ENCODE measurements around the gene SLC35F3.
"Not testable (repeated sequence)": the region's sequence is repeated elsewhere in the genome, so short reads cannot be mapped to it uniquely, and the experiment has no call there.

The SLC35F3 gene

GRCh38 chr1:234289538-234290305, 385.2 kb downstream of the SLC35F3 start:
- DNase-seq (ENCODE audit: low read depth), result no peak

- DNase-seq (ENCODE audit: low read depth), result no peak
These were observed 387.5 kb downstream of the SLC35F3 start for GRCh38 chr1:234292011-234292410.

DNA sequence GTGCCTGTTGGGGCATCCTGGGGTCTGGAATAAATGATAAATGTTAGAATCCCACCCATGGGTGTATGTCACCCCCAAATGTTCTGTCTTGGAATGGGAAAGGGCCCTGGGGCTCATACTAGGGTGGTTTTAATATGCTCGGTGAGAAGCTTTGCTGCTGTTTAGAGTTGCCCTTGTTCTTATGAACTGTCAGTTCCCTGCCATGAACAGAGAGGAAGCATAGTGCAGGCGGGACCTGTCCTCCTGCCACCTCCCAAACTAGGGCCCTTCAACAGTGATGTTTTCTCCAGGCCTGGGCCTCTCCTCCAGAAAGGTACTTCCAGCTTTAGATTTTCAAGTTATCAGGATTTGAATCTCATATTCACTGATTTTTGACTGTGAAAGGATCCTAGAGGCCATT, 388.1 kb downstream of the SLC35F3 start:
- DNase-seq (ENCODE audit: low read depth), result no peak

DNA sequence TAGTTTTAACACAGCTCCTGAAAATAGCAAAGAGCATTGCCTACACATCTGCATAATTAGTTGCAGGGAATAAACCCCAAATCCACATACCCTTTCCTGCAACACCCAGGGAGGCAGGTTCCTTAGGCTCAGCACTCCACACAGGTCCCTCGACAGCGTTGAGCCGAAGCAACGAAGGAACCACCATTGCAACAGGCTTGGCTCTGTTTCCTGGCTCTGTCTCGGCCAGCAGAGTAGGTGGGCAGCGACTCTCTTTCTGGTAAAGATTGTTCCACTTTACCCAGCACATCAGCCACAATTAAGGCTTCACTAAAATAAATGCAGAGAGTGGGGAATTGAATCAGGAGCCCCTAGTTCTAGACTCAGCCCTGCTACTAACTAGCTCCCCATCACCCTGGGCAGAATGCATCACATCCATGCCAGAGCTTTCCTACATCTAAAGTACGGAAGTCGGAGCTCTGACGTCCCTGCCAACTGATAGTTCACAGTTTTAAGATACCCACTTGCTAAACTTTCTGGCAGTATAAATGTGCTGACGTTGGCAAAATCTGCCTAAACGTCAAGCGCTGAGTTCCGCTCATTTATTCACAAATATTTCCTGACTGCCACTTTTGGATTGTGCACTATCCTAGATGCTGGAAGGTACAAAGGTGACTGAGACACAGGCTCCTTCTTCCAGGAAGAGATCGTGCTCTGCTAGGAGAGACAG, 389.8 kb downstream of the SLC35F3 start:
- DNase-seq (ENCODE audit: low read depth), result no peak

GRCh38 chr1:234295068-234295467, 390.6 kb downstream of the SLC35F3 start:
- no peak for DNase-seq (ENCODE audit: low read depth)

GRCh38 chr1:234295626-234296025, 391.1 kb downstream of the SLC35F3 start:
- no peak for DNase-seq (ENCODE audit: low read depth)

DNA sequence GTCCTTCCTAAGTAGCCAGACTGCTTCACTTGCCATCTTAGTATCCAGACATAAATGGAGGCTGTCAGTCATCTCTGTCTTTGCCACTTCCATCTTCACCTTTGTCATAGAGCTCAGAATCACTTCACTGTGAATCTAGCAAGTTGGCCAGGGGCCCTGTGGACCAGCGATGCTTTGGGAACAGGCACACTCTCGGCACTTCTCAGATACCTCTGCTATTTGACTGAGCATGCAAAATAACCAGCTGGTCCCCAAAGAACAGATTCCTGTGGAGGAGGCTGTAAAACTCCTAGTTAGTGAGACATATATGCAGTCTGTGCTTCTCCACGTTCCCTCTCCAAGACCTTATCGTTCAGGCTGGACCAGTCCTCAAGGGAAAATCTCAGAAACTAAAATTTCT, 392.0 kb downstream of the SLC35F3 start:
- no peak for DNase-seq (ENCODE audit: low read depth)

- DNase-seq (ENCODE audit: low read depth), result no peak
These were observed 393.2 kb downstream of the SLC35F3 start for GRCh38 chr1:234297668-234298067.

DNA sequence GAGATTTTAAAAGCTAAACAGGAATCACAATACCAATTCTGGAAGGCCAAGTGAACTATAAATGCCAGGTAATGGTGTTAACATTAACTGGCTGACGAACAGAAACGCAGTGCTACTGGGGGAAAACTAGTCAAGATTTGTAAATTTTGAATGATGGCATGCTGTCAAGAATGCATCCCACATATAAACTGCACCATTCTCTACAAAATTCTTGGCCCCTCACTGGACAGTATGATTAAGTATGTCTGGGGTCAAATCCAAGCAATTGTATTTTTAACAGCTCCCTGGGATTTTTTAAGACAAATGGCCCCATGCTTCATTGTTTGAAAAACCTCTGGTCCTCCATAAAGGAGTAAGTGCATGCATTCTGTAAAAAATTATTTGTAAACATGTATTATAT, 395.6 kb downstream of the SLC35F3 start:
- DNase-seq (ENCODE audit: low read depth), result no peak

DNA sequence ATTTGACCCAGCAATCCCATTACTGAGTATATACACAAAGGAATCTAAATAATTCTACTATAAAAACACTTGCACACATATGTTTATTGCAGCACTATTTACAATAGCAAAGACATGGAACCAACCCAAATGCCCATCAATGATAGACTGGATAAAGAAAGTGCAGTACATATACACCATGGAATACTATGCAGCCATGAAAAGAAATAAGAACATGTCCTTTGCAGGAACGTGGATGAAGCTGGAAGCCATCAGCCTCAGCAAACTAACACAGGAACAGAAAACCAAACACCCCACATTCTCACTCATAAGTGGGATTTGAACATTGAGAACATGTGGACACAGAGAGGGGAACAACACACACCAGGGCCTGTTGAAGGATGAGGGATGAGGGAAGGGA, 397.2 kb downstream of the SLC35F3 start:
- not testable (repeated sequence) for DNase-seq (ENCODE audit: low read depth)

GRCh38 chr1:234302354-234302962, 398.0 kb downstream of the SLC35F3 start:
- no peak for DNase-seq (ENCODE audit: low read depth)

DNA sequence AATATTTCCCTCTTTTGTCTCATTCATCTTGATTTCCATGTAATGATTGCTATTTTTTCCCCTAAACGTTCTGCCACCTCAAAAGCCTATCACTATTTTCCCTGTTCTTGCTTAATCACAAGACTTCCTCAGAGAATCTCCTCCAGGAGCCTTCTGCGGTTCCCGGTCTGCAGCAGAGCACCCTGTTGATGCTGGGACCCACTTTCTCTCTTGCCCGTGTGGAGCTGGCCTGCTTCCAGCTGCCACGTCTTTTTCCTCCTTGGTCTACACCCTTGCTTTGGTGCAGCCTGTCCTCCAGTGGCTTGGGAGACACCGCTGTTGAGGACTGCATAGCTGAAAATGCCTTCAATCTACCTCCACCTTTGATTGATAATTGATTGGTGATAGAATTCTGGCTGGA, 398.8 kb downstream of the SLC35F3 start:
- DNase-seq (ENCODE audit: low read depth), result no peak

DNA sequence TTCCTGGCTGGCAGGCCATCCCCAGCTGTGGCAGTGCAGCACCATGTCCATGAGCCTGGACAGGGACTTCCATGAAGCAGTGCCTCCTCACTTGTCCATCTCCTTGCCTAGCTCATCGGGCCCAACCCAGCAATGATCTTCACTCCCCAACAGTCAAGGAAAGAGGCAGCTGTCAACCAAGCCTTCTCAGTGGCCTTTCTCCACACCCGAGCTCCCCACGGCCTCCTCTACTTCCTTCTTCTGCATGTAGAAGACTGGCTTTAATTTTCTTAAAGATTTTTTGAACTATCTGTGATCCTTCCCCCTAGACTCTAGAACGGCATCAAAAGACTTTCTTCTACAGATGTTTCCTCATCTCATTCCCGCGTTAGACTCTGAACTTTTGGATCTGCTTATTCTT, 403.2 kb downstream of the SLC35F3 start:
- no peak for DNase-seq (ENCODE audit: low read depth)

GRCh38 chr1:234309243-234309597, 404.7 kb downstream of the SLC35F3 start:
- no peak for DNase-seq (ENCODE audit: low read depth)

DNA sequence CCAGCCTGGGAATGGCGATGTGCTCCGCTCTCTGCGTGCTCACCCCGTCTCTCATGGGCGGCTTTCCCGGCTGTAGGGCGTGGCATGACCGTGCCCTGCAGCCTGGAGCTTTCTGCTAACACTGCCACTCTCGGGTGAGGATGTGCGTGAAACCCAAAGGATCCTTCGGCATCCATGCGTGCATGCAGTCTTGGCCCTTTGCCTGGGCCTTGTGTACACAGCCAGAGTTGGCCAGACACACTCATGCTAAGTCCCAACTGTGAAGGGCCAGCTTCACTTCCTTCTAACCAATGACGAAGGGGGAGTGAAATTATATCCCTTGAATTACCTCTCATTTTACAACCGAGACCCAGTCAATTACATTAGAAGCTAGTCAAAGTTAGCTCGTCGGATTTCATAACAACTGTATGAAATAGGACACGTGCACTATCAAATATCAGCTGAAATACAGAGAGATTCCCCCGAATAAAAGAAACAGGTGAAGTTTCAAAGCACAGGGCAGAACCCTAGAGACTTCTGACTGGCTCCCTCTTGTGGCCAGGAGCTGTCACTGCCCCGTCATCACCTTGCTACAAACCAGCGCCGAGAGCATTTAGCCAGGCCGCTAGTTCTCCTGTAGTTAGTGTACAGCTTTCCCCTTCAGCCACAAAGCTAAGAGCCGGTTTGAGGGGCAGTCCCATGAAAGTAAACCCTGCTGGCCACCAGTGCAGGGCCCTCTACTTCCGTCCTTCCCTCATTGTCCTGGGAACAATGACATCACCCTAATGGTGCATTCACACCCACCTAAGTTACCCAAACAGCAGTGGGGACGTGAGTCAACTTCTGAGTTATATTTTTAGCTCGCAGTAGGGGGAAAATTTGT, 405.4 kb downstream of the SLC35F3 start:
- DNase-seq (ENCODE audit: low read depth), result peak; percentile 64

GRCh38 chr1:234310460-234310817, 406.0 kb downstream of the SLC35F3 start:
- DNase-seq (ENCODE audit: low read depth), result no peak

DNA sequence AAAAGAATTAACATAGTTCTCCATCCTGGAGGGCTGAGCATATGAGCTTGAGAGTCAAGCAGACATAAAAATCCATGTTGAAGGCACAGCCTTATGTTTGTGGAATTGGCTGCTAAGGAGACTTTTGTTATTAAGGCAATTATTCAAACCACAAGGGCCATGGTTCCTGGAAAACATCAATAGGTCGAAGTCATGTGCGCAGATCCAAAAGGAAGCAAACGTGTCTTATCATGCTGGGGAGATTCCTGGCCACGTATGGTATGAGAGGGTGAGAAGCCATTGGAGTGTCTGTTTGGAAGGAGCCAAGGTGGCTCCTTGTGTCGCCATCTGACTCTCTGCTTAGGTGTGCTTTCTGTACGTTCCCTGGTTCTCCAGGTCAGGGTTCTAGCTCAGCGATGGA, 406.9 kb downstream of the SLC35F3 start:
- DNase-seq (ENCODE audit: low read depth), result no peak

DNA sequence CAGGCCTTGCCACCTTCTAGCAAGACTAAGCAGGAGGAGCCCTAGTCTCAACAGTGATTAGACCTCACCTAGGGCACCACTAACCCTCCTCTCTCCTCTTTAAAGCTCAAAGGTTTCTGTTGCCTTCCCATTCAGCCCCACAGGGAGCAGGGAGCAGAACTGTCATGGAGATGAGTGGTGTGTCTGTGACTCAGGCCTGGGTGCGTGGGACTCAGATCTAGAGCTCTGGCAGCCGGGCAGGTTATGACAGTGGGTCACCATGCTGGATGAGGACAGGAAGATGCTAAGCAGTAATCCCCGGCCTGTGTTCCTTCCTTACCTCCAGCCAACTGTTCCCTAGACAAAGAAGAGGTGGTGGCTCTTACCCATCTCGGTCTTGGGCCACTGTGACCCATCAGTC, 408.7 kb downstream of the SLC35F3 start:
- DNase-seq (ENCODE audit: low read depth), result no peak

GRCh38 chr1:234315091-234315541, 410.6 kb downstream of the SLC35F3 start:
- peak; percentile 19 for DNase-seq (ENCODE audit: low read depth)

- DNase-seq (ENCODE audit: low read depth), result peak; percentile 26
These were observed 411.1 kb downstream of the SLC35F3 start for GRCh38 chr1:234315588-234315987.

DNA sequence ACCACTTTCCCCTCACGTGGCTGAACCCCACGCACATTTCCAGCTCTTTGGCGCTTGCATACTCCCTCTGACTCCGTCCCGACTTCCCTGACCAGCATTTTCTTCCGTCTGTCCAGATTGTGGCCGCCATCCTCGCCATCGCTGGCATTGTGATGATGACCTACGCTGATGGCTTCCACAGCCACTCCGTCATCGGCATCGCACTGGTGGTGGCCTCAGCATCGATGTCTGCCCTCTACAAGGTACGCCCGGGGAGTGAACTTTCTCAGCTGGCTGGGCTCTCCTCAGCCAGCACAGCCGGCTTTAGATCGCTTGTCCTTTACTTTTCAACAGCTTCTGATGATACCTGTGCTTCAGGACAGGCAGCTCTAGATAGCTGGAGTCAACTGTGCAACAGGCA, 412.0 kb downstream of the SLC35F3 start:
- DNase-seq (ENCODE audit: low read depth), result no peak

DNA sequence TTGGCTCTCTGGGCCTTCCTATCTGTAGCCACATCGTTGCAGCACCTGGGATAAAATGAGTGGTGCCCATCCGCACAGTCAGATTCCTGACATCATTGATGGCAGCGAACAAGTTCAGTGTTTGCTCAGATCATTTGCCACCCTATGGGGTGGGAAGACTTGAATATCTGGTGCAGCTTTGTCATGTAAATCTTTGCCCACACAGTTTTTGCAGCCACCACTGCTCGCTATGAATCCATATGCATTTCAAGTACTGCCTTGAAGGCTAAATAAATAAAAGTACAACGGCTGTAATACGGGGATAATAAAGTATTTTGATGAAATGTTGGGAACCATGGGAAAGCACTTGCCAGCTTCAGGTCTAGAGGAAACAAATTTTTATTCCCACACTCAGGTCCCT, 412.5 kb downstream of the SLC35F3 start:
- no peak for DNase-seq (ENCODE audit: low read depth)
